GM19463 (cell line): Measurements from ENCODE around the gene EIF3CL.
"Not testable (repeated sequence)": the region's sequence is repeated elsewhere in the genome, so short reads cannot be mapped to it uniquely, and the experiment has no call there.

ENCODE experiments used
- ATAC-seq: cut with Tn5 transposase; IDR thresholded peaks from one replicate; pipeline ENCODE4 v1.9.1; 2021; ENCODE audit warnings: mild to moderate bottlenecking, moderate library complexity; ENCODE audit not compliant: unreplicated experiment

Gene EIF3CL

DNA sequence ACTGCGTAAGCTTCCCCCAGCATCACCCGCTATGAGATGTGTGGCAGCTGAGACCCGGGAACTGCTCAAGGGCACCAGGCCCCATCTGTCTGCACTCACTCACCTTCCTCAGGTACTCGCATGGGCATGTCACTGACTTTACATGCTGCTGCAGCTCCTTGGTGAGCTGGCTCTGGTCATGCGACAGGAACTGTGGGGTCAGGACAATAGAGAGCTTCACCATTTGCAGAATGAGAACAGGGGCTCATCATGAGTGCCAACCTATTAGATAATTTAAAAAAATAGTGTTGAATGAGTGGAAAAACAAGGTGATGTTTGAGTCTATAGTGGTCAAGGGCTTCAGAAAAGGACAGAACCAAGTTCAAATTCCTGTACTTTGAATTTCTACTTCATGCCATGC lies 41.0 kb downstream of the EIF3CL start:
- not testable (repeated sequence) for ATAC-seq

DNA sequence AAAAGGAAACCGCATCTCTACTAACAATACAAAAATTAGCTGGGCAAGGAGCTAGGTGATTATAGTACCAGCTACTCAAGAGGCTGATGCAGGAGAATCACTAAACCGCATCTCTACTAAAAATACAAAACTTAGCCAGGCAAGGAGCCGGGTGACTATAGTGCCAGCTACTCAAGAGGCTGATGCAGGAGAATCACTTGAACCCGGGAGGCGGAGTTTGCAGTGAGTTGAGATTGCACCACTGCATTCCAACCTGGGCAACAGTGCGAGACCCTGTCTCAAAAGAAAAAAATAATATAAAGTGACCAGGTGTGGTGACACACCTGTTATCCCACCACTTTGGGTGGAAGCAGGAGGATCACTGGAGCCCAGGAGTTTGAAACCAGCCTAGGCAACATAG lies 65.4 kb downstream of the EIF3CL start:
- ATAC-seq, result not testable (repeated sequence)

DNA sequence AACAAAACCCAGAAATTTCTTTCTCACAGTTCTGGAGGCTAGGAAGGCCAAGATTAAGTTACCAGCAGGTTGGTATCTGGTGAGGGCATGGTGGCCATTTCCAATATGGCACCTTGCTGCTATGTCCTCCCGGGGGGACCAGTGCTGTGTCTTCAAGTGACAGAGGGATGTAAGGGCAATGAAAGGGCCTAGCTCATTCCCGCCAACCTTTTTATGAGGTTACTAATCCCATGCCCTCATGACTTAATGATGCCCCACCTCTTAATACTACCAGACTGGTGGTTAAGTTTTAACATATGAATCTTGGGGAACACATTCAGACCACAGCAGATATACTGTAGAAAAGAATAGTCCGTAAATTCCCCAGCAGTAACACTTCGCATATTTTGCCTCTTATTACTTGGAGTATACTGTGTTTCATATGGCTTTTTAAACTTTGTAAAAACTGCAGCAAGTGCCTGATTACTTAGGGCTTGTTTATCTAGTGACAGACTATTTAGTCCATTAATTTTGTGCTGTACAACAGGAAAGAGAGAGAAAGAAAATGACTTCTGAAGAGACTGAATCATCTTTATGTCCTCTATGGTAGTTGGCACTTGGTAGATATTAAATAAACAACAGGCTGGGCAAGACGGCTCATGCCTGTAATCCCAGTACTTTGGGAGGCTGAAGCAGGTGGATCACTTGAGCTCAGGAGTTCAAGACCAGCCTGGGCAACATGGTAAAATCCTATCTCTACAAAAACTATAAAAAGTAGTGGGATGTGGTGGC lies 66.5 kb downstream of the EIF3CL start:
- not testable (repeated sequence) for ATAC-seq

DNA sequence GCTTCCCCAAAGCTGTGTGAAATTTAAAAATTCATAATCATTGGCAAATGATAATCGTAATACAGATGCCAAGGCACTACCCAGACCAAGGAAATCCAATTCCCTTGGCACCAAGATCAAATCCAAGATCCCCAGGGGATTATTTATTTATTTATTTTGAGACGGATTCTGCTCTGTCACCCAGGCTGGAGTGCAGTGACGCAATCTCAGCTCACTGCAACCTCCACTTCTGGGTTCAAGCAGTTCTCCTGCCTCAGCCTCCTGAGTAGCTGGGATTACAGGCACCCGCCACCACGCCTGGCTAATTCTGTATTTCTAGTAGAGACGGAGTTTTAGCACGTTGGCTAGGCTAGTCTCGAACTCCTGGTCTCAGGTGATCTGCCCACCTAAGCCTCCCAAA lies 68.0 kb downstream of the EIF3CL start:
- ATAC-seq, result not testable (repeated sequence)

DNA sequence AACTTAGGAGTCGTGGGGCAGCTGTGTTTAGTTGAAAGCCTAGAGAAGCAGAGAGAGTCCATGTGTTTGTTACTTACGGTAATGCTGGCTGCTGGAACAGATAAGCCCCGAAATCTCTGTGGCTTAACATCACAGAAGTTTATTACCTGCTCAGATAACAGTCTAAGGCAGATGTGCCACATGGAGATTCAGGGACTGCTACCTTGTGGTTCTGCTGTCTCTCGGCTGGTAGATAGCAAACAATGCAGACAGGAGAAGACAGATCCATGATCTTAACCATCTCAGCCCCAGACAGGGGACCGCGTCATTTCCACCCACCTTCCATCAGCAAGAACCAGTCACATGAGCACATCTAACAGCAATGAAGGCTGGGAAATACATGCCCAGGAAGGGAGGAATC lies 71.0 kb downstream of the EIF3CL start:
- ATAC-seq, result not testable (repeated sequence)

DNA sequence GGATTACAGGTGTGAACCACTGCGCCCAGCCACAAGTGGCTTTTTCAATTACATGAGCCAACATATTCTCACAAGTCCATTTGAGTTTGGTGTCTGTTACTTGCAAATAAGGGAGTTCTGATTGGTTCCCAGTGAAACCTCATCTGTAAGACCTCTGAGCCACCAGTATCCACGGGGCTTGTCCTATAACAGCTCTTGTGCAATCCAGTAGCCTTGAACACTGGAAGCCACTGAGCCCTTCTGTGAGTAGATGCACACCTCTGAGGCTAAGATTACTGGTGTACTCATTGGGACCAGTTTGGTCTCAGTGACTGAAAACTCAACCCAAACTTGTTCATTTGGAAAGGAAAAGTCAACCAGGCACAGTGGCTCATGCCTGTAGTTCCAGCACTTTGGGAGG lies 72.7 kb downstream of the EIF3CL start:
- ATAC-seq, result not testable (repeated sequence)

DNA sequence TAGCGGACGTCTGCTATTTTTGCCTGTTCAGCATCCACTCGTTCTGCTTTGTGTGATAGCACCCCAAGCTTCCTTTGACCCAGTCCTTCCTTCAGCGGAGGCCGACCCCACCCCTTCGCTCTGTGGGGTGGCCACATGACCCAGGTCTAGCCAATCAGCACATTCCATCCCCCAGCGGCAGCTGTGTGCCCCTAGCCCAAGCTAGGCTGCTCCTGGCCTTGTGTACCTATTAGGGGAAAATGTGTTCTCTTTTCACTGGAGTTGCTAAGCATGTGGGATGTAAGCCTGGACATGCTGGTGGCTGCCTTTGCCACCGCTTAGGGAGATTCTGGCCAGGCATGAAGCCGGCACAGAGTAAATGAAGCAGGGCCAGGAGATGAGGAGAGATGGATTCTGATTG lies 73.4 kb downstream of the EIF3CL start:
- ATAC-seq, result not testable (repeated sequence)
